H1 (cell line): ENCODE measurements around the gene POLR1B.

Experiments
- EP300 ChIP-seq, 2 experiments: IDR thresholded peaks; 1 replicate in 1 of 2; 2 replicates in 1 of 2; pipeline ENCODE4 v1.6.1; 2011 to 2012; ENCODE audit warnings: low read depth in 2 of 2, low read length in 2 of 2, mild to moderate bottlenecking in 2 of 2, borderline replicate concordance in 1 of 2, inconsistent platforms in 1 of 2, moderate library complexity in 1 of 2
- FOSL1 ChIP-seq: IDR thresholded peaks from 2 replicates; pipeline ENCODE4 v1.6.1; 2011; ENCODE audit warnings: mild to moderate bottlenecking, low read depth, low read length, moderate library complexity; ENCODE audit not compliant: insufficient read depth
- HDAC2 ChIP-seq, 2 experiments: fragments of 300-600 bp in 1 of 2; sonication (generic) in 1 of 2; IDR thresholded peaks; 2 replicates each; pipeline ENCODE4 v1.6.1; 2011 to 2012; ENCODE audit warnings: low read depth in 2 of 2, low read length in 2 of 2, mild to moderate bottlenecking in 2 of 2, moderate library complexity in 2 of 2, borderline replicate concordance in 1 of 2, inconsistent platforms in 1 of 2
- RAD21 ChIP-seq, 2 experiments: IDR thresholded peaks in 1 of 2; conservative IDR thresholded peaks in 1 of 2; 2 replicates each; pipeline ENCODE4 v1.6.1; 2011; ENCODE audit warnings: low read depth in 2 of 2, low read length in 2 of 2, improper control_type of control experiment in 1 of 2, inconsistent platforms in 1 of 2, mild to moderate bottlenecking in 1 of 2, moderate library complexity in 1 of 2
- SIN3A ChIP-seq, 2 experiments: IDR thresholded peaks in 1 of 2; conservative IDR thresholded peaks in 1 of 2; 2 replicates each; pipeline ENCODE4 v1.6.1; 2011 to 2012; ENCODE audit warnings: low read length in 2 of 2, improper control_type of control experiment in 1 of 2, low read depth in 1 of 2, mild to moderate bottlenecking in 1 of 2
- TF ChIP-seq, protein P1 (sequence below), 3 experiments: IDR thresholded peaks; 1 replicate in 2 of 3; 2 replicates in 1 of 3; pipeline versions ENCODE4 v1.5.1 to v1.6.1; 2011; ENCODE audit warnings: low read length in 3 of 3, mild to moderate bottlenecking in 3 of 3, inconsistent platforms in 2 of 3, low read depth in 1 of 3, moderate library complexity in 1 of 3; ENCODE audit not compliant: insufficient read depth in 1 of 3; ENCODE audit errors: control extremely low read depth in 1 of 3

DNA sequence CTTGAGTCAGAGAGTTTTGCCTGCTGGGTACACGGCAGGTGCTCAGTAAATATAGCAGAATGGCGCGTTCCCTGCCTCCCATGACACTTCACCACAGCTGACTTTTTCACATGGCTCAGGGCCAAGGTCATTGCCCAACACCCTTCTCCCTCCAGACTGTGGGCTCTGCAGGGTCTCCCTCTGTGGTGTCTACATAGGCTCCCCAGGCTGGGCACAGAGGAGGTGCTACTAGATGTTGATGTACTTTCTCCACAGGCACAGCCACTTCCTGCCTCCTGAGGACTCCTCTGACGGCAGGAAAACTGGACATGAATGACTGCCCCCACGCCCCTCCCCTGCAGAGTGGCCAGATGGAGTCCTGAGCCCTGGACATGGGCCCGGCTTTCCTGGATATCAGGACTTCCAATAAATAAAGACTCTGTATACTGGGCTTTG, 46.4 kb downstream of the POLR1B start:
- TF ChIP-seq, protein P1, sequence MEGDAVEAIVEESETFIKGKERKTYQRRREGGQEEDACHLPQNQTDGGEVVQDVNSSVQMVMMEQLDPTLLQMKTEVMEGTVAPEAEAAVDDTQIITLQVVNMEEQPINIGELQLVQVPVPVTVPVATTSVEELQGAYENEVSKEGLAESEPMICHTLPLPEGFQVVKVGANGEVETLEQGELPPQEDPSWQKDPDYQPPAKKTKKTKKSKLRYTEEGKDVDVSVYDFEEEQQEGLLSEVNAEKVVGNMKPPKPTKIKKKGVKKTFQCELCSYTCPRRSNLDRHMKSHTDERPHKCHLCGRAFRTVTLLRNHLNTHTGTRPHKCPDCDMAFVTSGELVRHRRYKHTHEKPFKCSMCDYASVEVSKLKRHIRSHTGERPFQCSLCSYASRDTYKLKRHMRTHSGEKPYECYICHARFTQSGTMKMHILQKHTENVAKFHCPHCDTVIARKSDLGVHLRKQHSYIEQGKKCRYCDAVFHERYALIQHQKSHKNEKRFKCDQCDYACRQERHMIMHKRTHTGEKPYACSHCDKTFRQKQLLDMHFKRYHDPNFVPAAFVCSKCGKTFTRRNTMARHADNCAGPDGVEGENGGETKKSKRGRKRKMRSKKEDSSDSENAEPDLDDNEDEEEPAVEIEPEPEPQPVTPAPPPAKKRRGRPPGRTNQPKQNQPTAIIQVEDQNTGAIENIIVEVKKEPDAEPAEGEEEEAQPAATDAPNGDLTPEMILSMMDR (IDR thresholded peaks at IDR 0.05; ENCODE audit: control extremely low read depth in 1 of 3, insufficient read depth in 1 of 3, low read depth in 1 of 3, low read length in 3 of 3) = no peak
- TF ChIP-seq EP300 (IDR thresholded peaks at IDR 0.05; ENCODE audit: borderline replicate concordance in 1 of 2, low read depth in 2 of 2, low read length in 2 of 2) (no peak), FOSL1 (no peak), RAD21 (IDR thresholded peaks at IDR 0.05 in 1 of 2, conservative IDR thresholded peaks at IDR 0.05 in 1 of 2; ENCODE audit: low read depth in 2 of 2, low read length in 2 of 2) (no peak), SIN3A (conservative IDR thresholded peaks at IDR 0.05 in 1 of 2, IDR thresholded peaks at IDR 0.05 in 1 of 2; ENCODE audit: low read depth in 1 of 2, low read length in 2 of 2) (no peak), HDAC2 (IDR thresholded peaks at IDR 0.05; ENCODE audit: borderline replicate concordance in 1 of 2, low read depth in 2 of 2, low read length in 2 of 2) (no peak)
